ENCODE results near the gene MILR1.
A peak's percentile ranks its signal among the peaks of the same experiment; 100 is the strongest.
"Not testable (repeated sequence)": the region's sequence is repeated elsewhere in the genome, so short reads cannot be mapped to it uniquely, and the experiment has no call there.

The MILR1 gene

GRCh38 chr17:64448665-64449512, at the start of gene MILR1:
Gene MILR1, plus strand, starts transcription at chr17:64449115. Its CDS starts 54 bp downstream, at chr17:64449169.
- DNase-seq: peak; percentile 21 to 57

GRCh38 chr17:64399767-64400156, 49.2 kb upstream of the MILR1 start:
- no peak for DNase-seq

- no peak for DNase-seq
These were observed 48.3 kb upstream of the MILR1 start for GRCh38 chr17:64400642-64401041.

GRCh38 chr17:64401244-64401860, 47.6 kb upstream of the MILR1 start:
- DNase-seq: no peak

GRCh38 chr17:64401941-64402340, 47.0 kb upstream of the MILR1 start:
- no peak for DNase-seq

GRCh38 chr17:64402469-64402868, 46.4 kb upstream of the MILR1 start:
- DNase-seq: no peak

- no peak for DNase-seq
These were observed 44.9 kb upstream of the MILR1 start for GRCh38 chr17:64403881-64404460.

- DNase-seq: peak in 1 of 2 experiments; percentile 29
These were observed 42.4 kb upstream of the MILR1 start for GRCh38 chr17:64406321-64407200.

GRCh38 chr17:64410750-64411490, 38.0 kb upstream of the MILR1 start:
- DNase-seq: no peak

GRCh38 chr17:64411999-64412771, 36.7 kb upstream of the MILR1 start:
- no peak for DNase-seq

GRCh38 chr17:64412944-64413381, 36.0 kb upstream of the MILR1 start:
- DNase-seq: no peak

- DNase-seq: no peak
These were observed 35.4 kb upstream of the MILR1 start for GRCh38 chr17:64413513-64413912.

- peak in 1 of 2 experiments; percentile 77 for DNase-seq
These were observed 30.2 kb upstream of the MILR1 start for GRCh38 chr17:64418506-64419339.

- DNase-seq: peak in 1 of 2 experiments; percentile 82
These were observed 28.7 kb upstream of the MILR1 start for GRCh38 chr17:64420143-64420670.

- DNase-seq: not testable (repeated sequence)
These were observed 26.8 kb upstream of the MILR1 start for GRCh38 chr17:64422121-64422520.

GRCh38 chr17:64423881-64424280, 25.0 kb upstream of the MILR1 start:
- DNase-seq: no peak

- no peak for DNase-seq
These were observed 24.5 kb upstream of the MILR1 start for GRCh38 chr17:64424324-64424849.

- DNase-seq: no peak
These were observed 23.7 kb upstream of the MILR1 start for GRCh38 chr17:64425191-64425590.

- DNase-seq: no peak
These were observed 22.3 kb upstream of the MILR1 start for GRCh38 chr17:64426596-64426995.

- DNase-seq: no peak
These were observed 20.5 kb upstream of the MILR1 start for GRCh38 chr17:64428406-64428805.
